Right ventricle myocardium inferior (tissue), 1 donor: ENCODE data around the gene PRKD3. TPM values are rescaled to one million over a fixed set of nuclear protein-coding genes. Genes with fewer than 3 reads are reported as not detected.
"Not testable (repeated sequence)": the region's sequence is repeated elsewhere in the genome, so short reads cannot be mapped to it uniquely, and the experiment has no call there.

Experiments used
- ATAC-seq: fragments of 200-7000 bp; cut with Tn5 transposase; one replicate; pipeline ENCODE4 v1.9.1; 2020; ENCODE audit warnings: mild to moderate bottlenecking, moderate library complexity
- DNase-seq: peaks from one replicate; pipeline ENCODE4 v3.0.0; 2021; ENCODE audit errors: missing footprints
- intact Hi-C: fragments of 100-400 bp; cut with DNase I; formaldehyde crosslinking; loops from one replicate; pipeline ENCODE4 v1.11.0; 2022
- total RNA-seq: library from RNA; stranded (reverse); fragmentation: NEBNext Ultra II Directional; extraction: Animal tissue kit (Norgen Biotek cat#: 25700); gene quantifications from one replicate; pipeline ENCODE4 v1.2.1, GENCODE V29; 2021
- donor health status: DM: no; HTN: yes; CAD: no; lungs with severe emphysema.

PRKD3 gene
- total RNA-seq, 1 donor from 2014 or later, result 12.6 TPM

- ATAC-seq (no peak), DNase-seq (no peak)
- intact Hi-C loops, result no loop called here
Measured at GRCh38 chr2:37321029-37321682, 3.5 kb downstream of the PRKD3 start.

GRCh38 chr2:37319754-37320609, 4.7 kb downstream of the PRKD3 start:
- intact Hi-C loops, result no loop called here
- DNase-seq (no peak), ATAC-seq (no peak)

DNA sequence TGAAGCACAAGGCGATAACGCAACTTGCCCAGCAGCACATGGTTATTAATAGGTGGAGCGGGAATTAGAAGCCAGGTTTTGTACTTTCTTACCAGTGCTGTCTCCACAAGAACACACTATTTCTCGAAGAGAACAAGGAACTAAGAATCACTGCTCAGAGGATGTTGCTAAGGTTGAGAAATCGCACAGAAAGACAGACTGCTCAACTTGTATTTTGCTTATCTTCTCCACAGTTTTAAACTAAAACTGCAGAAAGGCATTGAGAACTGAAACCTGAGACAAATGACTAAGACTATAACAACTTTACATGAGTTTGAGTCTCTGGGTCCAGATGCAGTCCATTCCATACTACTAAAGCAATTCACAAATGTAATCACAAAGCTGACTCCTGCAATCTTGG, 6.2 kb downstream of the PRKD3 start:
- DNase-seq (no peak), ATAC-seq (no peak)
- intact Hi-C loops, result no loop called here

GRCh38 chr2:37317746-37318145, 6.9 kb downstream of the PRKD3 start:
- no peak for DNase-seq
- intact Hi-C loops, result no loop called here
- no peak for ATAC-seq

GRCh38 chr2:37316181-37316580, 8.5 kb downstream of the PRKD3 start:
- ATAC-seq, result no peak
- no peak for DNase-seq
- intact Hi-C loops, result no loop called here

DNA sequence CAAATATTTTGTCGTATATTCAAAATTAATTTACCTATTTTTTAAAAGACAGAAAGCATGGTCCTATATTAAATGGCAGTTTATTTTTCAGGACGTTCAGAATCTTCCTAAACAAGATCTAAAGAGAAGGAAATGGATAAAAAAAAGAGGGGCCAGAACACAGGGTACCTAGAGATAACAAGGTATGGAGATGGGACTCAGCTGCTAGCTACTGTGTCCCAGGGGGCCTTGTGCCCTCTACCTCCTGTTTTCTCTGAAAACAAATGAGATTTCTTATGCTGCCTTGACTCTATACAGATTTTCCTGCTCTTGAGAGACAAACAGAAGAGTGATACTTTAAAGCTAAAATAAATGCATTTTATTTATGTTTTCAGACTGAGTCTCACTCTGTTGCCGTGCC, 9.3 kb downstream of the PRKD3 start:
- intact Hi-C loops, result no loop called here
- DNase-seq, result no peak
- no peak for ATAC-seq

DNA sequence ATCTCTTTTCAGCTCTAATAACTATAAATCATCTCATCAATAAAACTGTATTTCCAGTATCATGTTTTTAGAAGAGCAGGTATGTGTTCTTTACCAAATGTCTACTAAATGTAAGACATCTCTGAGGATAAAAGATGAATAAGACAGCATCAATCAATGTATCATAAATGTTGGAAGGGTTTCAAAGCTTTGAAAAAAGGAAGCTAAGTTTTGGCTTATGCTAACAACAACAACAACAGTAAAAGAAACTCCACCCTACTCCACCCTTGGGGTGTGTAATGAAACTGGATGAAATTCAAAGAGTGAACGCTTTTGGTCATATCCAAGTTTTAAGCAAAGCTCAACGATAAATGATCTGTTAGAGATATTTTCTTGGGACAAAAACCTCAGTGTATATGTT, 17.1 kb downstream of the PRKD3 start:
- ATAC-seq (no peak), DNase-seq (no peak)
- intact Hi-C loops, result no loop called here

- intact Hi-C loops, result no loop called here
- DNase-seq (no peak), ATAC-seq (no peak)
Measured at GRCh38 chr2:37306024-37306423, 18.6 kb downstream of the PRKD3 start.

GRCh38 chr2:37302701-37303252, 21.9 kb downstream of the PRKD3 start:
- DNase-seq (no peak), ATAC-seq (no peak)
- intact Hi-C loops, result no loop called here

DNA sequence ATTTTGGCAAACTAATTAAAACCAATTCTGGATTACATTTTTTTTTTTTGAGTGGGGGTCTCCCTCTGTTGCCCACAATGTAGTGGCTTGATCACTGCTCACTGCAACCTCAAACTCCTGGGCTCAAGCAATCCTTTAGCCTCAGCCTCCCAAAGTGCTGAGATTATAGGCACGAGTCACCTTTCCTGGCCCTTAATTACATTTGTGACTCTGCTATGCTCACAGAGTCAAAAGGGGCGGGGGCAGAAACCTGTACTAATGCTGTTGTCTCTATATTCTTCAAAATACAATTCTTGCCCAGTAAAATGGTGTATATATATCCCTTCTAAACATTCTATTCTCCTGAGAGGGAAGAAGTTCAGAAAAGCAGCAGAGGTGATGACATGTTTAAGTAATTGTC, 23.2 kb downstream of the PRKD3 start:
- no peak for ATAC-seq
- intact Hi-C loops, result no loop called here
- no peak for DNase-seq

- ATAC-seq, result no peak
- no peak for DNase-seq
- intact Hi-C loops, result no loop called here
Measured at GRCh38 chr2:37300578-37300977, 24.1 kb downstream of the PRKD3 start.

DNA sequence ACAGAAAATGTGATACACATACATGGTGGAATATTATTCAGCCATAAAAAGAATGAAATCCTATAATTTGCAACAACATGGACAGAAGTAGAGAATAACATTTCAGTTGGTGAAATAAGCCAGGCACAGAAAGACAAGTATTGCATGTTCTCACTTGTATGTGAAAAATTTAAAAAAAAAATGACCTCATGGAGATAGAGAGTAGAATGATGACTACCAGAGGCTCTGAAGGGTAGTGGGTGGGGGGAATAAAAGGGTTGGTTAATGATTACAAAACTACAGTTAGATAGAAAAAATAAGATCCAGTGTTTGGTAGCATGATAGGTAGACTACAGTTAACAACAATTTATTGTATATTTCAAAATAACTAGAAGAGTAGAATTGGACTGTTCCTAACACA, 24.5 kb downstream of the PRKD3 start:
- intact Hi-C loops, result no loop called here
- ATAC-seq, result no peak
- no peak for DNase-seq

- DNase-seq (no peak), ATAC-seq (no peak)
- intact Hi-C loops, result no loop called here
Measured at GRCh38 chr2:37297632-37298031, 27.0 kb downstream of the PRKD3 start.

- ATAC-seq (no peak), DNase-seq (no peak)
- intact Hi-C loops, result no loop called here
Measured at GRCh38 chr2:37295469-37296073, 29.1 kb downstream of the PRKD3 start.

- ATAC-seq, DNase-seq, intact Hi-C loops: not testable (repeated sequence)
Measured at GRCh38 chr2:37294858-37295257, 29.8 kb downstream of the PRKD3 start.

DNA sequence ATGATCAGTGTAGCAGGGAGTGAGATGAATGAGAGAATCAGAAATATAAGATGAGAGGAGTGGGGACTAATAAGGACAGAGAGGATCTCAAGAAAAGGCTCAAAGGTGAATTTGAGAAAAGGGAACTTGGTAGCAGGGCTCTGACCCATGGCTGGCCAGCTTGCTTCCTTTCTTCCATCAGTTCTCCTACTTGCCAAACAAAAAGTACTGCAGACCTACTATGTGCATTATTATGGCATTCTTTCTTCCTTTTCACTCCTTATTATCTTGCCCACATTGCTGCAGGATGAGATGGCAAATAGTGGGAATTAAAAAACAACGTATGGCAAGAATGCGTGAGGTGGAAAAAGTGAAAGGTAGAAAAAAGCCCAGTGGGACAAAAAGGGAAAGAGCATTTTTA, 33.0 kb downstream of the PRKD3 start:
- DNase-seq, result no peak
- ATAC-seq, result no peak
- intact Hi-C loops, result no loop called here

DNA sequence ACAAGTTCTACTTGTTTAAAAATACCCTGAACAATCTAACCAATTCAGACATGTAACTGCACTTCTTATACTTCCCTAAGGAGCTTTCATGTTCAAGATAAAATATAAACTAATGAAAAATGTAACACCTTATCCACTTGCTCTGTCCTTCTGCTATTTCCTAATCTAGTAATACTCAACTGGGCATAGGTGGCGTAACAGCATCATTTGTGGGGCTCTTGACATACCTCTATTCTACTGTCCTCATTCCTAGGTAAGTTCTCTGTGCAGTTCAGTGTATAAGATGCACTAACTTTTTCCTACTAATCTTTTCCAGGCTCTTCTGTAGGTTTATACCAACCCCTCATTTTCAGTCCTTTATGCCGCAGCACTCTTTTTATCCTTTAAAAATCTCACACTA, 36.7 kb downstream of the PRKD3 start:
- ATAC-seq, result no peak
- intact Hi-C loops, result no loop called here
- DNase-seq, result no peak

GRCh38 chr2:37284381-37284780, 40.3 kb downstream of the PRKD3 start:
- DNase-seq (no peak), ATAC-seq (no peak)
- intact Hi-C loops, result no loop called here

DNA sequence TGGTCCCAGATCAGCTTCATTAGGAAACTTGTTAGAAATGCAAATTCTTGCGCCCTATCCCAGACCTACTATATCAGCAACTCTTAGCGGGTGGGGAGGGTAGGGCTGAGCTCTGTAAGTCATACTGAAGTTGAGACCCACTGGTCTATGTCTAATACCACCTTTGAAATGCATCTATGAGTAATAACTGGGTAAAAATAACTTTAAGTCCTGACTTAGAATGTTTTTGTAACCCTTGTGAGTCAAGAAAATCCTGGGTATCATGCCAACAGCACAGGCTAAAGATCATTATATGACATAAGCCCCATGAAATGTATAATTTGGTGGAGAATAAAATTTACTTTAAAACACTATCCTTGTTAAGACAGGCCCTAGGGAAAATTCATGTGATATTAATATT, 41.4 kb downstream of the PRKD3 start:
- ATAC-seq (no peak), DNase-seq (no peak)
- intact Hi-C loops, result no loop called here

- intact Hi-C loops, result no loop called here
- ATAC-seq (no peak), DNase-seq (no peak)
Measured at GRCh38 chr2:37282746-37283145, 41.9 kb downstream of the PRKD3 start.
